ENCODE data around the gene PNPLA5. TPM values are rescaled to one million over a fixed set of nuclear protein-coding genes. Genes with fewer than 3 reads are reported as not detected.

Gene PNPLA5
- total and polyA plus RNA-seq, 2 of the 8 experiments (the other 6 are each of a cell fraction or from before 2014, with no cell fraction given) = 3.9 to 6.8 TPM

DNA sequence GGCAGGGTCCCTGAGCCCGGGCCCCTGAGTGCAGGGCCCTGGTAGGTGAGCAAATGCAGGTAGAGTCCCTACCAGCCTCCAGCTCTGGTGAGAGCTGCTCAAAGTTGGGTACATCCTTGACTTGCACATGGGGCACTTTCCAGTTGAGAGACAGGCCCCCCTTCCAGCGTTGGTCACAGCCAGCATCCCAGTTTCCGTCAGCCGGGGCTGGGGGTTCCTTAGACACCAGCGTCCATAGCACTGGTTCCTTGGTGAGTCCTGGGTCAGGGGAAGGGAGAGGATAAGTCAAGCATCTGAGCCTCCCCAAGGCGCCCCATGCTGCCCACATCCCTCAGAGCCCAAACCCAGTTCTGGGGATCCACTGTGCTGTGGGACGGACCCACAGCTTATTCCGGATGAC lies 5.6 kb downstream of the PNPLA5 start:
- H2BK5ac ChIP-seq (ENCODE audit: low read depth, low read length) = no peak overlapping the region
- H2BK15ac ChIP-seq (ENCODE audit: low read length) = no peak overlapping the region
- no peak overlapping the region for H4K8ac ChIP-seq (ENCODE audit: extremely low read depth, insufficient read depth, low read length)
- H3K56ac ChIP-seq (replicated peaks; ENCODE audit: insufficient read length, low read depth, low read length) = no peak overlapping the region
- H3K23ac ChIP-seq (ENCODE audit: insufficient read length) = no peak overlapping the region
- no peak overlapping the region for H3K4ac ChIP-seq (replicated peaks; ENCODE audit: insufficient read length, low read depth, low read length)
- H3K27me3 ChIP-seq (replicated peaks in 1 of 4; ENCODE audit: control insufficient read depth in 3 of 4, extremely low read depth in 1 of 4, insufficient read depth in 3 of 4, low read length in 3 of 4) = peaks cover 0 to 4% (median 1%) of the 10 kb centered on the region in 4 experiments; a peak in 3 of 7 replicates
- no peak overlapping the region for H3K4me2 ChIP-seq (ENCODE audit: insufficient read depth in 1 of 2, low read depth in 2 of 2, low read length in 2 of 2)
- H3K79me2 ChIP-seq (ENCODE audit: control insufficient read depth in 1 of 2, insufficient read depth in 2 of 2, low read length in 2 of 2) = no peaks in the 10 kb centered on the region
- peaks cover 4% of the 10 kb centered on the region; the same call in 1 of the 2 replicates for H3K23me2 ChIP-seq (ENCODE audit: low read depth, low read length)
- H4K20me1 ChIP-seq (replicated peaks in 1 of 2; ENCODE audit: control insufficient read depth in 1 of 2, insufficient read depth in 2 of 2, low read length in 2 of 2) = peaks cover 3 to 13% of the 10 kb centered on the region in 2 experiments
- H2AFZ ChIP-seq (ENCODE audit: low read length) = no peak overlapping the region
- no peak overlapping the region for H2BK120ac ChIP-seq (replicated peaks; ENCODE audit: low read depth, low read length)
- peaks cover 0 to 10% (median 6%) of the 10 kb centered on the region in 4 experiments; a peak in 5 of 7 replicates for H3K4me1 ChIP-seq (replicated peaks in 1 of 4; ENCODE audit: control insufficient read depth in 3 of 4, insufficient read depth in 4 of 4, low read length in 3 of 4)
- no peak overlapping the region for H2BK20ac ChIP-seq (ENCODE audit: low read length)
- FAIRE-seq (no peak), DNase-seq (ENCODE audit: low read depth in 1 of 2, low spot score in 2 of 2) (no peak)
- 0 out of 8 replicates have a peak, but pooled peaks cover 0 to 2% (median 0%) of the 10 kb centered on the region in 4 experiments for H3K36me3 ChIP-seq (ENCODE audit: control insufficient read depth in 2 of 4, insufficient read depth in 4 of 4, low read length in 3 of 4)
- H3K9me3 ChIP-seq (ENCODE audit: insufficient read depth in 2 of 2, low read depth in 1 of 2, low read length in 1 of 2) = no peaks in the 10 kb centered on the region
- H3K14ac ChIP-seq (ENCODE audit: insufficient read length) = no peak overlapping the region
- POLR2A ChIA-PET (ENCODE audit: partially characterized antibody) = interaction anchor here (1.1 kb wide), 1 partner anchor 14 kb away, joined by 3 read pairs; no protein-coding TSS in a partner anchor
- no peaks in the 10 kb centered on the region for H3K79me1 ChIP-seq (ENCODE audit: low read depth, low read length)
- 76% methylated on average over 8 of the region's 8 CpGs; no CpG with 5 or more reads in 1 of the 2 experiments for WGBS, 2 experiments (ENCODE audit: extremely low coverage in 1 of 2, insufficient coverage in 1 of 2, insufficient read length in 1 of 2, insufficient replicate concordance in 2 of 2, low coverage in 1 of 2, low lambda C conversion rate in 2 of 2, missing lambda C conversion rate in 1 of 2)
- no peak overlapping the region for H3K4me3 ChIP-seq (ENCODE audit: extremely low read depth in 1 of 4, insufficient read depth in 2 of 4, low read depth in 3 of 4, low read length in 4 of 4)
- no peak overlapping the region for H3K9ac ChIP-seq (replicated peaks in 1 of 4; ENCODE audit: extremely low read depth in 1 of 4, low read depth in 3 of 4, low read length in 3 of 4)
- H4K91ac ChIP-seq (replicated peaks; ENCODE audit: insufficient read length, low read length) = no peak overlapping the region
- H3K18ac ChIP-seq (ENCODE audit: extremely low read depth, low read length) = no peak overlapping the region
- H4K5ac ChIP-seq (ENCODE audit: insufficient read length, low read depth, low read length) = no peak overlapping the region
- no peak overlapping the region for H3K27ac ChIP-seq (ENCODE audit: low read depth, low read length)
- no peak overlapping the region for H2BK12ac ChIP-seq (ENCODE audit: low read depth, low read length)
- CTCF ChIA-PET (ENCODE audit: partially characterized antibody) = interaction anchor here (0.8 to 7.5 kb wide), 7 partner anchors 14 to 371 kb away, joined by 3 to 226 read pairs (median 3); partner anchors contain the start of gene PNPLA5
- no peak overlapping the region for H2AK5ac ChIP-seq (ENCODE audit: low read depth, low read length)
- TF ChIP-seq, protein P1, sequence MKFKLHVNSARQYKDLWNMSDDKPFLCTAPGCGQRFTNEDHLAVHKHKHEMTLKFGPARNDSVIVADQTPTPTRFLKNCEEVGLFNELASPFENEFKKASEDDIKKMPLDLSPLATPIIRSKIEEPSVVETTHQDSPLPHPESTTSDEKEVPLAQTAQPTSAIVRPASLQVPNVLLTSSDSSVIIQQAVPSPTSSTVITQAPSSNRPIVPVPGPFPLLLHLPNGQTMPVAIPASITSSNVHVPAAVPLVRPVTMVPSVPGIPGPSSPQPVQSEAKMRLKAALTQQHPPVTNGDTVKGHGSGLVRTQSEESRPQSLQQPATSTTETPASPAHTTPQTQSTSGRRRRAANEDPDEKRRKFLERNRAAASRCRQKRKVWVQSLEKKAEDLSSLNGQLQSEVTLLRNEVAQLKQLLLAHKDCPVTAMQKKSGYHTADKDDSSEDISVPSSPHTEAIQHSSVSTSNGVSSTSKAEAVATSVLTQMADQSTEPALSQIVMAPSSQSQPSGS (IDR thresholded peaks at IDR 0.05; ENCODE audit: low read length) = no peak
- TF ChIP-seq GTF2F1 (IDR thresholded peaks at IDR 0.05; ENCODE audit: borderline replicate concordance, low read depth, low read length) (no peak), SUZ12 (IDR thresholded peaks at IDR 0.05; ENCODE audit: low read length) (no peak), CTBP2 (IDR thresholded peaks at IDR 0.05; ENCODE audit: borderline replicate concordance, insufficient read depth, insufficient read length, low read length) (no peak), POLR2AphosphoS5 (IDR thresholded peaks at IDR 0.05; ENCODE audit: low read depth, low read length) (no peak), MAFK (IDR thresholded peaks at IDR 0.05; ENCODE audit: low read depth, low read length) (no peak), CEBPB (IDR thresholded peaks at IDR 0.05; ENCODE audit: low read depth, low read length) (no peak), EGR1 (IDR thresholded peaks at IDR 0.05; ENCODE audit: borderline replicate concordance, low read depth, low read length) (no peak), RXRA (IDR thresholded peaks at IDR 0.05; ENCODE audit: insufficient read depth, low read depth, low read length) (no peak)
- TF ChIP-seq, protein P2, sequence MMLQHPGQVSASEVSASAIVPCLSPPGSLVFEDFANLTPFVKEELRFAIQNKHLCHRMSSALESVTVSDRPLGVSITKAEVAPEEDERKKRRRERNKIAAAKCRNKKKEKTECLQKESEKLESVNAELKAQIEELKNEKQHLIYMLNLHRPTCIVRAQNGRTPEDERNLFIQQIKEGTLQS (IDR thresholded peaks at IDR 0.05; ENCODE audit: insufficient read depth, low read depth, low read length) = no peak
- TF ChIP-seq, protein P3, sequence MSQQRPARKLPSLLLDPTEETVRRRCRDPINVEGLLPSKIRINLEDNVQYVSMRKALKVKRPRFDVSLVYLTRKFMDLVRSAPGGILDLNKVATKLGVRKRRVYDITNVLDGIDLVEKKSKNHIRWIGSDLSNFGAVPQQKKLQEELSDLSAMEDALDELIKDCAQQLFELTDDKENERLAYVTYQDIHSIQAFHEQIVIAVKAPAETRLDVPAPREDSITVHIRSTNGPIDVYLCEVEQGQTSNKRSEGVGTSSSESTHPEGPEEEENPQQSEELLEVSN (IDR thresholded peaks at IDR 0.05) = no peak
